NCI-H2227 (cell line): Measurements from ENCODE around the gene HOXB5.

ENCODE experiments used
- DNase-seq: peaks from one replicate; lab custom pipeline; 2025; ENCODE audit not compliant: unreplicated experiment; lab: John Stamatoyannopoulos, UW

The HOXB5 gene

GRCh38 chr17:48593126-48593829 is at the start of gene HOXB5:
TSS of gene HOXB5 (minus strand) at chr17:48593779. CDS start at chr17:48593682, 97 bp downstream.
- peak; percentile 59 for DNase-seq

- no peak for DNase-seq
Measured at GRCh38 chr17:48642843-48643696, 49.5 kb upstream of the HOXB5 start.

- DNase-seq = no peak
Measured at GRCh38 chr17:48642059-48642842, 48.7 kb upstream of the HOXB5 start.

GRCh38 chr17:48641541-48642058 is 48.0 kb upstream of the HOXB5 start:
- DNase-seq = no peak

GRCh38 chr17:48640858-48641180 is 47.2 kb upstream of the HOXB5 start:
- DNase-seq = no peak

- no peak for DNase-seq
Measured at GRCh38 chr17:48639982-48640857, 46.6 kb upstream of the HOXB5 start.

GRCh38 chr17:48639136-48639535 is 45.6 kb upstream of the HOXB5 start:
- DNase-seq = no peak

GRCh38 chr17:48637323-48638260 is 44.0 kb upstream of the HOXB5 start:
- no peak for DNase-seq

GRCh38 chr17:48636177-48637018 is 42.8 kb upstream of the HOXB5 start:
- DNase-seq = peak; percentile 92

- no peak for DNase-seq
Measured at GRCh38 chr17:48634493-48635208, 41.1 kb upstream of the HOXB5 start.

- no peak for DNase-seq
Measured at GRCh38 chr17:48633266-48633677, 39.7 kb upstream of the HOXB5 start.

GRCh38 chr17:48632579-48633265 is 39.1 kb upstream of the HOXB5 start:
- DNase-seq = no peak

GRCh38 chr17:48631693-48632578 is 38.4 kb upstream of the HOXB5 start:
- DNase-seq = no peak

- DNase-seq = no peak
Measured at GRCh38 chr17:48630925-48631692, 37.5 kb upstream of the HOXB5 start.
